GM12892 (cell line): Measurements from ENCODE around the gene PANK4.

ENCODE experiments used
- DNase-seq: peaks from one replicate; pipeline ENCODE4 v3.0.0; 2011; ENCODE audit not compliant: insufficient read length
- FAIRE-seq: peaks from 2 replicates; lab custom pipeline; 2011; peaks lifted over from hg19 to GRCh38; lab: Jason Lieb, UNC
- POLR2A ChIP-seq: IDR thresholded peaks from 2 replicates; pipeline ENCODE4 v1.6.1; 2011; ENCODE audit warnings: low read depth, low read length, control low read depth
- POLR2AphosphoS5 ChIP-seq: IDR thresholded peaks from 2 replicates; pipeline ENCODE4 v1.6.1; 2011; ENCODE audit warnings: low read depth, low read length, control low read depth
- TAF1 ChIP-seq: IDR thresholded peaks from 2 replicates; pipeline ENCODE4 v1.6.1; 2011; ENCODE audit warnings: low read depth, mild to moderate bottlenecking, control low read depth, low read length, borderline replicate concordance

The PANK4 gene

DNA sequence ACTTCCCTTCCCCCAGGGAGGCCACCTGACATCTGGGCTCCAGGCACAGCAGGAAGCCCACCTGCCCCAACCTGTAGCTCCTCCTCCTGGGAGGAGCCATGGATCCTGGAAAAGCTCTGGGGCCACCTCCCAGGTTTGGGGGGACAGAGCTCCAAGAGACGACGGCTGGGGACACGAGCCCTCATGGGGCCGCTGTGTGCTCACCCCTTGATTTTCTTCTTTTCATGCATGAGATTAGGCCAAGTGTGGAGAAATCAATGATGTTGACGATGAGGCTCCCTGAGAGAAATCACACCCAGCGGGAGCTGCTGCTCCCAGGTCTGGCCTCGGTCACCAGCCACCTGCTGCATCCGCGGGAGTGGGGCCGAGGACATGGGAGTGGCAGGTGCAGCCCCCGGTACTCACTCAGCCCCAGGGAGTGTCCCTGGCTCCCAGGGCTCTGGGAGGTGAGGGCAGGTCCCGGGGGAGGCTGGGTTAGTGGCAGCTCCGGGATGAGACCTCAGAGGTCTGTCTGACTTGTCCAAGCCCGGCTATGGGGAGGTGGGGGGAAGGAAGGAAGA lies 38.5 kb upstream of the PANK4 start:
- DNase-seq (no peak), FAIRE-seq (no peak)
- no peak for TF ChIP-seq POLR2A
- TF ChIP-seq TAF1, result no peak
- TF ChIP-seq POLR2AphosphoS5, result no peak

GRCh38 chr1:2564006-2564814 lies 37.8 kb upstream of the PANK4 start:
- no peak; the same call in 1 of the 2 replicates for TF ChIP-seq POLR2A
- FAIRE-seq (no peak), DNase-seq (no peak)

DNA sequence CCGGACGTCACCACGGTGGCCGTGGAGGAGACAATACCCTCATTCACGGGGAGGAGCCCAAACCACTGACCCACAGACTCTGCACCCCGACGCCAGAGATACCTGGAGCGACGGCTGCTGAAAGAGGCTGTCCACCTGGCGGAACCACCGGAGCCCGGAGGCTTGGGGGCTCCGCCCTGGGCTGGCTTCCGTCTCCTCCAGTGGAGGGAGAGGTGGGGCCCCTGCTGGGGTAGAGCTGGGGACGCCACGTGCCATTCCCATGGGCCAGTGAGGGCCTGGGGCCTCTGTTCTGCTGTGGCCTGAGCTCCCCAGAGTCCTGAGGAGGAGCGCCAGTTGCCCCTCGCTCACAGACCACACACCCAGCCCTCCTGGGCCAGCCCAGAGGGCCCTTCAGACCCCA lies 36.8 kb upstream of the PANK4 start:
- no peak for FAIRE-seq

DNA sequence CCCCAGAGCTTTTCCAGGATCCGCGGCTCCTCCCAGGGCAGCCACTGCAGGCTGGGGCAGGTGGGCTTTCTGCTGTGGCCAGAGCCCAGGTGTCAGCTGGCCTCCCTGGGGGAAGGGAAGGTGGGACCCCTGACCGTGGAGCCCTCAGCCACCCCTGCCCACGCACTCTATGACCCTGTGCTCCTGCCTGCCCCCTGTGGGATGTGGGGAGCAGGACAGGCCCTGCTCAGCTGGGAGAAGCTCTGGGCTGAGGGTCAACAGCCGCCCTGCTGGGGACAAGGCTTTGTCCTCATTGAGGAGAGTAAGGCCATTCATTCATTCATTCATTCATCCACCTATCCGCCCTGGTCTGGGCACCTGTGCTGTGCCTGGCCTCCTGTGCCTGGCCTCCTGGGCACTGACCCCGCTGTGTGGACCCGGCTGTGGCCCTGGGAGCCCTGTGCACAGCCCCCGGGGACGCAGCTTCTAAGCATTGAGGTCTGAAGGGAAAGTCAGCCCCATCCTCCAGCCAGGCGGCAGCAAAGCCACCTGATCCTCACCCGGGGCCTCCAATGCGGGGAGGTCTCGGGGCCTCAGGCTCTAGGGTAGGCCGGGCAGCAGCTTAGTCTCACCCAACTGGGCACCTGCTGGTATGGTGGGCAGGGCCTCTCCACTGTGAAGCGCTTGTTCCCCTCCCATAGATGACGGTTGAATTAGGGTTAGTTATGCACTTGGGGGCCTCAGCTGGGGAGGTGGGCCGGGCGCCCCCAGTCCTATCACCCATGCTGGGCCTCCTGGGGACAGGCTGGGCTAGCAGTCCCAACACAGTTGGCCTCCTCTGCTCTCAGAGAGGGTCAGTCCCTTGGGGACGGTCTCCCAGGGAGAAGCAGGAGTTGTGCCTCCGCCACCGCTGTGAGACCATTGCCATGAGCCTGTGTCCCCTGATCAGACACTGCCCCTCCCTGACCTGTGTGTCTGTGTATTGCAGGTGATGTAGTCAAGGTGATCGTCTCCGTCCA lies 35.8 kb upstream of the PANK4 start:
- no peak for DNase-seq
- no peak for TF ChIP-seq POLR2AphosphoS5
- no peak for TF ChIP-seq POLR2A
- no peak for TF ChIP-seq TAF1
- FAIRE-seq, result no peak

More for the DNA sequence above, 36.8 kb upstream of the PANK4 start:
- DNase-seq, result no peak
- no peak for TF ChIP-seq POLR2A

DNA sequence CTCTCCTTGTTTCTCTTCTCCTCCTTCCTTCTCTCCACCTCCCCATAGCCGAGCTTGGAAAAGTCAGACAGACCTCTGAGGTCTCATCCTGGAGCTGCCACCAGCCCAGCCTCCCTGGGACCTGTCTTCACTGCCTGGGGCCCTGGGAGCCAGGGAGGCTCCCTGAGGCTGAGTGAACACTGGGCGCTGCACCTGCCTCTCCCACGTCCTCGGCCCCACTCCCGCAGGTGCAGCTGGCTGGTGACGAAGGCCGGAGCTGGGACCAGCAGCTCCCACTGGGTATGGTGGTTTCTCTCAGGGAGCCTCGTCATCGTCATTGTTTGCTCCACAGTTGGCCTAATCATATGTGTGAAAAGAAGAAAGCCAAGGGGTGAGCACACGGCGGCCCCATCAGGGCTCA lies 35.0 kb upstream of the PANK4 start:
- DNase-seq (no peak), FAIRE-seq (no peak)
- no peak for TF ChIP-seq POLR2AphosphoS5
- no peak for TF ChIP-seq TAF1
- no peak for TF ChIP-seq POLR2A

DNA sequence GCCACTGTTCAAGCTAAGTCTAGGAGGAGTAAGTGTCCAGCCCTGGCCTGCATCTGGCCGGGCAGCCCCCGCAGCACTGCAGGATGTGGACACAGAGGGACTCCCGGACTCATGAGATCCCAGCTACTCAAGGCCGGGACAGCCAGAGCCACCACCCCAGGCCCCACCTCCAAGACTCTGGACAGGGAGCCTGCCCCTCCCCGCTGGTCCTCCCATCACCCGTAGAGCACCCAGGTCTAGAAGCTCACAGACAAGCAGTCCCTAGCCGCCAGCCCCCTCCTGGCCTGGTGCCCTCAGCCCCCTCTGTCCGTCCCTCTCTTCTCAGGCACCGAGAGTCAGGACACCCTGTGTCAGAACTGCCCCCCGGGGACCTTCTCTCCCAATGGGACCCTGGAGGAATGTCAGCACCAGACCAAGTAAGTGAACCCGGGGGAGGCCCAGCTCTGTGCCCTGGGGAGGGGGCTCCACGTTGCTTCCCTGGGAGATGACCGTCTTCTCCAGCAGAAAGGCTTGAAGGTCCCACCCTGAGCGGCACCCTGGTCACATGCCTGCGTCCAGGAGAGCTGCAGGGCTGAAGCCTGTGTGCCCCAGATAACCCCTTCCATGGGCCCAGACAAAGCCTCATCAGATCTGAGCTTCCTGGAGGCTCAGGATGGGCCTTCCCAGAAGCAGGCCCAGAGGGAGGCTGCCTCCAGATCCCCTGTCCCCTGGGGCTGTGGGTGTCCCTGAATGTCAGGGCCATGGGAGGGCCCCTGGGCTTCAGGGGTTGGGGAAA lies 34.1 kb upstream of the PANK4 start:
- DNase-seq (no peak), FAIRE-seq (no peak)
- TF ChIP-seq TAF1 (no peak), POLR2A (no peak), POLR2AphosphoS5 (no peak)

- no peak for DNase-seq
- FAIRE-seq, result no peak
- TF ChIP-seq POLR2AphosphoS5 (no peak), TAF1 (no peak), POLR2A (no peak)
These were observed 33.3 kb upstream of the PANK4 start for GRCh38 chr1:2559509-2560298.

- DNase-seq (no peak), FAIRE-seq (no peak)
- TF ChIP-seq POLR2A, result no peak
- no peak for TF ChIP-seq TAF1
- no peak for TF ChIP-seq POLR2AphosphoS5
These were observed 32.5 kb upstream of the PANK4 start for GRCh38 chr1:2558861-2559260.

DNA sequence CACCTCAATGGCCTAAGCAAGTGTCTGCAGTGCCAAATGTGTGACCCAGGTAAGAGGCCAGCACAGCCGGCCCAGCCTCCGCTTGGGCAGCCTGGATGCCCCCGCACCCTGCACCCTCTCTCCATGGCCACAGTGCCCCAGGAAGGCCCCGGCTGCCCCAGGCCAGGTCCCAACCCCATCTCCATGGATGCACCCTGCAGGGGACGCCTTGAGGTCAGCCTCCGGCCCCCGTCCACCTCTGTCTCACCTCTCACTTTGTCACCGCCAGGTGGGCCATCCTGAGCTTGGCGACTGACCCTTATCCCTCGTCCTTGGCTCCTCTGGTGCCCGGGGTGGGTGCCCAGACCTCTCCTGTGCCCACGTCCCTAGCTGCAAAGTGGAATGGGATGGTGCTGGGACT lies 32.0 kb upstream of the PANK4 start:
- FAIRE-seq, result no peak

GRCh38 chr1:2557482-2558400 lies 31.3 kb upstream of the PANK4 start:
- DNase-seq (no peak), FAIRE-seq (no peak)
- TF ChIP-seq TAF1 (no peak), POLR2A (no peak), POLR2AphosphoS5 (no peak)

More for the DNA sequence above, 32.0 kb upstream of the PANK4 start:
- TF ChIP-seq TAF1 (no peak), POLR2A (no peak), POLR2AphosphoS5 (no peak)
- no peak for DNase-seq
